GM13976 (cell line): ENCODE results near the gene PXDN.

Experiments used
- DNase-seq: peaks from one replicate; pipeline ENCODE4 v3.0.0; 2012; ENCODE audit warnings: low spot score
- in situ Hi-C: fragments of 300-500 bp; cut with MboI; formaldehyde crosslinking; loops from one replicate; pipeline ENCODE4 v1.12.0; 2022; ENCODE audit warnings: low sequenced_read_pairs, mixed read lengths, inconsistent platforms; ENCODE audit not compliant: unreplicated experiment
- TF ChIP-seq, protein P1 (sequence below): IDR thresholded peaks from 2 replicates; pipeline ENCODE4 v1.5.1; 2012; ENCODE audit warnings: borderline replicate concordance, mild to moderate bottlenecking; ENCODE audit not compliant: insufficient read depth; ENCODE audit errors: extremely low read depth, missing control alignments, control extremely low read depth

The PXDN gene

DNA sequence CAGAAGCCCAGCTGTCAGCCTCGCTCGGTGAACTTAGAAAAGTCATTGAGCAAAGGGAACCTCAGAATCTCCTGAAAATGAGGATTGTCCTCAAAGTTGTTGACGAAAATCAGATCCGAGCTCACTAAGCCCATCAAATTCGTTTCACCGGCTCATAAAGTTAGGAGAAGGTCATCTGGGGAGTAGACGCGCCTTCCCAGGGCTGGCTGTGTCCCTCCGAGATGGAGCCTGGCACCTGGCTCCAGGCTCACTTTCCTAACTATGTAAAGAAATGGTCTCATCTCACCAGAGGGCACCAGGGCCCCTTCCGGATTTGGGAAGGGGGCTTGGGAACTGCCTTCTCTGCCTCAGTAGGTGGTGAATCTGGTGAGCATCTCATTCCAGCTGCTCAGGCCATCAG is 145.5 kb downstream of the PXDN start:
- no peak for DNase-seq
- TF ChIP-seq, protein P1, sequence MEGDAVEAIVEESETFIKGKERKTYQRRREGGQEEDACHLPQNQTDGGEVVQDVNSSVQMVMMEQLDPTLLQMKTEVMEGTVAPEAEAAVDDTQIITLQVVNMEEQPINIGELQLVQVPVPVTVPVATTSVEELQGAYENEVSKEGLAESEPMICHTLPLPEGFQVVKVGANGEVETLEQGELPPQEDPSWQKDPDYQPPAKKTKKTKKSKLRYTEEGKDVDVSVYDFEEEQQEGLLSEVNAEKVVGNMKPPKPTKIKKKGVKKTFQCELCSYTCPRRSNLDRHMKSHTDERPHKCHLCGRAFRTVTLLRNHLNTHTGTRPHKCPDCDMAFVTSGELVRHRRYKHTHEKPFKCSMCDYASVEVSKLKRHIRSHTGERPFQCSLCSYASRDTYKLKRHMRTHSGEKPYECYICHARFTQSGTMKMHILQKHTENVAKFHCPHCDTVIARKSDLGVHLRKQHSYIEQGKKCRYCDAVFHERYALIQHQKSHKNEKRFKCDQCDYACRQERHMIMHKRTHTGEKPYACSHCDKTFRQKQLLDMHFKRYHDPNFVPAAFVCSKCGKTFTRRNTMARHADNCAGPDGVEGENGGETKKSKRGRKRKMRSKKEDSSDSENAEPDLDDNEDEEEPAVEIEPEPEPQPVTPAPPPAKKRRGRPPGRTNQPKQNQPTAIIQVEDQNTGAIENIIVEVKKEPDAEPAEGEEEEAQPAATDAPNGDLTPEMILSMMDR, result no peak
- in situ Hi-C loops, result no loop called here

DNA sequence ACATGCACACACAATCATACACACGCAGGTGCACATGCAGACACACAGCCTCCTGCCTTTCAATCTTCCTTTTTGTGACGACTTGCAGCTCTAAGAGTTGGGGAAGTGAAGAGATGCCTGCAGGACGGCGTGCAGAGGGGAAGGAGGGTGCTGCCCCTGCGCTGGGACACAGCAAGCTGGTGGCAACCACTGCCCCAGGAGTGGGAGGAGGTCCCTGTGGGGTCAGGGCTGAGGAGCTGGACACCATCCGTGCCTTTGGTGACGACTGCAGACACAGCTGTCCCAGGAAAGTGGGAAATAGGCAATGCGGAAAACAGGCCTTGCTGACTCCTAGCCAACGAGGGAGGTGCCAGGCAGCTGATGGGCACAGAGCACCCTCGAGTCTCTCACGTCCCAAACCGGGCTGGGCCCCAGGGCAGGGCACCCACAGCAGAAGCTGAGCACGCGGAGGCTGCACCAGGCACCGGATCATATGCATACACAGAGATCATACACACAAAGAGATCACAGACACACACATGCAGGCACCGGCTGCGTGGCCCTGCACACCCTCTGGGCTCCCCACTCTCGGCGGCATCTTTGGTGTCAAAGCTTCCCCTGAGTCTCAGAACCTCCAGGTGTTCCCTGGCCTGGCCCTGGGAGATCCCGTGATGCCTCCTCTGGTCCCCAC is 146.1 kb downstream of the PXDN start:
- in situ Hi-C loops, result no loop called here
- TF ChIP-seq, protein P1, result no peak
- DNase-seq, result no peak

- TF ChIP-seq, protein P1, result no peak
- in situ Hi-C loops, result no loop called here
- DNase-seq, result no peak
These were observed 149.0 kb downstream of the PXDN start for GRCh38 chr2:1595274-1595673.

DNA sequence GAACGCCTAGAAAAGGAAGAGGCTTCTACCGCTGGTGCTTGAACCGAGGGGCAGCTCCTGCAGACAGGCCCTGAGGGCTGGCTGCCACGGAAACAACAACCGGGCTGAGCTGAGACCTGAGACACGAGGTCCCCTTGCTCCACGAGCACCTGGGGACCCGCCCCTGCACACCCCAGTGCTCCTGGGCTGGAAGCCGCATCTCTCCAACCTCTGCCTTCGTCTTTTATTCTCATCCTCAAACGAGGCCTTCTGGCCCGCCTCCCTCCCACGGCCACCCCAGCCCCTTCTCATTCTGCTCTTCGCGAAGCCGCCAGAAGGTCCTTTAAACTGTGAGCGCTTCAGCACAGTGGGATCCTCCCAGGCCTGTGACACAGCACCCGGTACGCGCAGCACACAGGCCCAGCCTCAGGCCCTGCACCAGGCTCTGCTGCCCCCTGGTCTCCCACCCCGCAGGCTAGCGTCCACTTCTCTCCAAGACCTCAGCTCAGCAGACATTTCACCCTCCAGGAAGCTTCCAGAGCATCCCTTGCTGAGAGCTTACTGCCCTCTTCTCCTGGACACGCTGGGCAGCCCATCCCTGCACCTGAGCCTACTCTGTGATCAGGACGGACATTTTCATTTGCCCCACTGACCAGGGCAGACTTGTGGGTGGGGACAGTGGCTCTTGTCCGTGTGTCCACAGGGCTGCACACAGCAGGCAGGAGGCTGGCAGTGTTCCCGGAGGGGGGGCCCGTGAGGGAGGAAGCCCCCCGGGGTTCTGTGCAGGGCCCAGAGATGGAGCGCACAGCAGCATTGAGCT is 149.7 kb downstream of the PXDN start:
- TF ChIP-seq, protein P1, result no peak
- no peak for DNase-seq
- in situ Hi-C loops, result no loop called here

DNA sequence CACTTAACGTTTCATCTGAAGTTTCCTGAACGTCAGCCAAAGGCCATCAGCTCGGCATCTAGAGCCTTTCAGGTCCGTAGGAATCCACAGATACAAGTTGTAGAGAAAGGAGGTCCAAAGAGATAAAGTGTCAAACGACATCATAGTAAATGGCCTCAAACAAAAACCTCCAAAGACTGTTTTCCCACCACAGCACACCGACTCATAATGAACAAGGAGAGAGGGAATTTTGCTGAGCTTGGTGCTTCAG is 150.3 kb downstream of the PXDN start:
- no peak for DNase-seq
- in situ Hi-C loops, result no loop called here
- TF ChIP-seq, protein P1, result no peak

GRCh38 chr2:1593371-1594122 is 150.8 kb downstream of the PXDN start:
- in situ Hi-C loops, result no loop called here
- no peak for DNase-seq
- TF ChIP-seq, protein P1, result no peak
